Chondrocyte (in vitro differentiated cells): ENCODE results near the gene TOM1L2. TPM values are rescaled to one million over a fixed set of nuclear protein-coding genes. Genes with fewer than 3 reads are reported as not detected.

Experiments used
- DNase-seq: peaks from one replicate; pipeline ENCODE4 v3.0.0; 2021; ENCODE audit warnings: mixed read lengths, low spot score
- H3K27ac Mint-ChIP-seq: one replicate; pipeline ENCODE4 v1.8.0; 2021; ENCODE audit warnings: mild to moderate bottlenecking, moderate library complexity, mixed read lengths; ENCODE audit not compliant: unreplicated experiment
- H3K27me3 Mint-ChIP-seq: 2 replicates; pipeline ENCODE4 v1.8.0; 2021; ENCODE audit warnings: low read depth, mixed read lengths
- H3K36me3 Mint-ChIP-seq: 2 replicates; pipeline ENCODE4 v1.8.0; 2021; ENCODE audit warnings: low read depth, mixed read lengths
- H3K4me1 Mint-ChIP-seq: 2 replicates; pipeline ENCODE4 v1.8.0; 2021; ENCODE audit warnings: low read depth, mild to moderate bottlenecking, mixed read lengths
- H3K4me3 Mint-ChIP-seq: one replicate; pipeline ENCODE4 v1.8.0; 2021; ENCODE audit warnings: mild to moderate bottlenecking, moderate library complexity, mixed read lengths; ENCODE audit not compliant: unreplicated experiment
- H3K9me3 Mint-ChIP-seq: 2 replicates; pipeline ENCODE4 v1.8.0; 2021; ENCODE audit warnings: low read depth, mixed read lengths
- total RNA-seq: library from RNA; stranded (reverse); gene quantifications from 3 replicates; pipeline ENCODE4 v1.2.1, GENCODE V29; 2021
- TF ChIP-seq, protein P1 (sequence below): fragments of 200-600 bp; sonication (generic); IDR thresholded peaks from 2 replicates; pipeline ENCODE4 v1.5.0; 2021; ENCODE audit warnings: antibody characterized with exemption, mild to moderate bottlenecking, moderate library complexity

Gene TOM1L2
- total RNA-seq, 1 donor from 2014 or later = 56.1 TPM

GRCh38 chr17:18009609-18010420 is 37.6 kb upstream of the TOM1L2 start:
- Mint-ChIP-seq H3K4me3 (no peak overlapping the region), H3K9me3 (no peaks in the 10 kb centered on the region), H3K4me1 (peaks cover 10% of the 10 kb centered on the region), H3K27me3 (no peaks in the 10 kb centered on the region), H3K27ac (no peak overlapping the region), H3K36me3 (peaks cover 8% of the 10 kb centered on the region)
- TF ChIP-seq, protein P1, sequence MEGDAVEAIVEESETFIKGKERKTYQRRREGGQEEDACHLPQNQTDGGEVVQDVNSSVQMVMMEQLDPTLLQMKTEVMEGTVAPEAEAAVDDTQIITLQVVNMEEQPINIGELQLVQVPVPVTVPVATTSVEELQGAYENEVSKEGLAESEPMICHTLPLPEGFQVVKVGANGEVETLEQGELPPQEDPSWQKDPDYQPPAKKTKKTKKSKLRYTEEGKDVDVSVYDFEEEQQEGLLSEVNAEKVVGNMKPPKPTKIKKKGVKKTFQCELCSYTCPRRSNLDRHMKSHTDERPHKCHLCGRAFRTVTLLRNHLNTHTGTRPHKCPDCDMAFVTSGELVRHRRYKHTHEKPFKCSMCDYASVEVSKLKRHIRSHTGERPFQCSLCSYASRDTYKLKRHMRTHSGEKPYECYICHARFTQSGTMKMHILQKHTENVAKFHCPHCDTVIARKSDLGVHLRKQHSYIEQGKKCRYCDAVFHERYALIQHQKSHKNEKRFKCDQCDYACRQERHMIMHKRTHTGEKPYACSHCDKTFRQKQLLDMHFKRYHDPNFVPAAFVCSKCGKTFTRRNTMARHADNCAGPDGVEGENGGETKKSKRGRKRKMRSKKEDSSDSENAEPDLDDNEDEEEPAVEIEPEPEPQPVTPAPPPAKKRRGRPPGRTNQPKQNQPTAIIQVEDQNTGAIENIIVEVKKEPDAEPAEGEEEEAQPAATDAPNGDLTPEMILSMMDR = no peak
- no peak for DNase-seq

DNA sequence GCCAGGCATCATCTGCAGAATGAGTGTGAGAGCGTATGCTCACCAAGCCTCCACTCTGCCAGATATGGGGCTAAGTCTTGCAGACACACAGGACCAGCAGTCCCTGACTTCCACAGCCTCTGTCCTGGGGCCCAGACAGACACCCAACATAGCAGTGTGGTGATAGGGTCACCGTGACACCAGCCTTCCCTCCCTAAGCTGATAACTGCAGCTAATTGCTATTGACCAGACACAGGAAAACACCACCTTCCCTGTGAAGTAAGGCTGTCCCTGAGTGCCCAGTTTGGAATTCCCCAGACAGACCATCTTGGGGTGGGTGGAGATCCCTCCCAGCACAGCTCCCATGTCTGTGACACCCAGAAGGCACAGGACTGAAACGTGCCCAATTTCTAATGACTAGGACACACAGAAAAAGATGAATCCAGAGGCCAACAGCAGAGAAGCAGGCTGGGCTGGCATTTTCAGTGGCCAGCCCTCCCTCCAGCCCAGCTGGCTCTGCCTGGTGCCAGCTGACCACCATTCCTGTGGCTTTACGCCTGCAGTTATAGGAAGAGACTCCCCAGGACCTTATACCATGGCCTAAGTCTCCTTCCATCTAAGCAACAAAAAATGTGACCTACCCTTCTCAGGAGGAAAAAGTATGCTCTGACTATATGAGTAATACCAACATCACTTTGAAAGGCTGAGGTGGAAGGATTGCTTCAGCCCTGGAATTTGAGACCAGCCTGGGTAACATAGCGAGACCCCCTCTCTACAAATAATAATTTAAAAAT is 36.5 kb upstream of the TOM1L2 start:
- H3K9me3 Mint-ChIP-seq = no peaks in the 10 kb centered on the region
- H3K4me1 Mint-ChIP-seq = peaks cover 10% of the 10 kb centered on the region
- DNase-seq = no peak
- no peaks in the 10 kb centered on the region for H3K27me3 Mint-ChIP-seq
- H3K36me3 Mint-ChIP-seq = peaks cover 8% of the 10 kb centered on the region
- TF ChIP-seq, protein P1 = no peak
- no peak overlapping the region for H3K4me3 Mint-ChIP-seq
- H3K27ac Mint-ChIP-seq = peak overlapping the region; percentile 89

- peaks cover 6% of the 10 kb centered on the region for H3K36me3 Mint-ChIP-seq
- H3K9me3 Mint-ChIP-seq = no peaks in the 10 kb centered on the region
- no peak overlapping the region for H3K27ac Mint-ChIP-seq
- TF ChIP-seq, protein P1 = no peak
- H3K4me3 Mint-ChIP-seq = no peak overlapping the region
- no peak for DNase-seq
- no peaks in the 10 kb centered on the region for H3K27me3 Mint-ChIP-seq
- H3K4me1 Mint-ChIP-seq = peaks cover 10% of the 10 kb centered on the region
These were observed 34.5 kb upstream of the TOM1L2 start for GRCh38 chr17:18006495-18007239.

- H3K27me3 Mint-ChIP-seq = no peaks in the 10 kb centered on the region
- no peak overlapping the region for H3K4me3 Mint-ChIP-seq
- H3K27ac Mint-ChIP-seq = no peak overlapping the region
- H3K9me3 Mint-ChIP-seq = no peaks in the 10 kb centered on the region
- H3K36me3 Mint-ChIP-seq = peaks cover 6% of the 10 kb centered on the region
- no peak for DNase-seq
- TF ChIP-seq, protein P1 = no peak
- peaks cover 10% of the 10 kb centered on the region for H3K4me1 Mint-ChIP-seq
These were observed 33.3 kb upstream of the TOM1L2 start for GRCh38 chr17:18005496-18005895.

- Mint-ChIP-seq H3K27ac (no peak overlapping the region), H3K27me3 (no peaks in the 10 kb centered on the region), H3K9me3 (no peaks in the 10 kb centered on the region), H3K4me3 (no peak overlapping the region), H3K36me3 (peaks cover 4% of the 10 kb centered on the region), H3K4me1 (peaks cover 10% of the 10 kb centered on the region)
- TF ChIP-seq, protein P1 = peak; percentile 34
- DNase-seq = no peak
These were observed 32.7 kb upstream of the TOM1L2 start for GRCh38 chr17:18004884-18005305.
